ENCODE results near the gene NPRL2.
A peak's percentile ranks its signal among the peaks of the same experiment; 100 is the strongest.

Gene NPRL2

GRCh38 chr3:50356553-50356952 lies 6.0 kb upstream of the NPRL2 start:
- TF ChIP-seq, protein P1, sequence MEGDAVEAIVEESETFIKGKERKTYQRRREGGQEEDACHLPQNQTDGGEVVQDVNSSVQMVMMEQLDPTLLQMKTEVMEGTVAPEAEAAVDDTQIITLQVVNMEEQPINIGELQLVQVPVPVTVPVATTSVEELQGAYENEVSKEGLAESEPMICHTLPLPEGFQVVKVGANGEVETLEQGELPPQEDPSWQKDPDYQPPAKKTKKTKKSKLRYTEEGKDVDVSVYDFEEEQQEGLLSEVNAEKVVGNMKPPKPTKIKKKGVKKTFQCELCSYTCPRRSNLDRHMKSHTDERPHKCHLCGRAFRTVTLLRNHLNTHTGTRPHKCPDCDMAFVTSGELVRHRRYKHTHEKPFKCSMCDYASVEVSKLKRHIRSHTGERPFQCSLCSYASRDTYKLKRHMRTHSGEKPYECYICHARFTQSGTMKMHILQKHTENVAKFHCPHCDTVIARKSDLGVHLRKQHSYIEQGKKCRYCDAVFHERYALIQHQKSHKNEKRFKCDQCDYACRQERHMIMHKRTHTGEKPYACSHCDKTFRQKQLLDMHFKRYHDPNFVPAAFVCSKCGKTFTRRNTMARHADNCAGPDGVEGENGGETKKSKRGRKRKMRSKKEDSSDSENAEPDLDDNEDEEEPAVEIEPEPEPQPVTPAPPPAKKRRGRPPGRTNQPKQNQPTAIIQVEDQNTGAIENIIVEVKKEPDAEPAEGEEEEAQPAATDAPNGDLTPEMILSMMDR (IDR thresholded peaks at IDR 0.05; ENCODE audit: low read depth, low read length), result no peak
- H3K4me3 ChIP-seq (replicated peaks in 1 of 2; ENCODE audit: low read depth in 2 of 2, low read length in 2 of 2), result peak overlapping the region; percentile 88 to 94
- DNase-seq (ENCODE audit: low read depth in 2 of 2), result peak; percentile 44 to 49

GRCh38 chr3:50355829-50356552 lies 5.4 kb upstream of the NPRL2 start:
- H3K4me3 ChIP-seq (replicated peaks in 1 of 2; ENCODE audit: low read depth in 2 of 2, low read length in 2 of 2), result peak overlapping the region; percentile 88 to 94
- DNase-seq (ENCODE audit: low read depth in 2 of 2), result no peak
- TF ChIP-seq, protein P1 (IDR thresholded peaks at IDR 0.05; ENCODE audit: low read depth, low read length), result no peak

- TF ChIP-seq, protein P1 (IDR thresholded peaks at IDR 0.05; ENCODE audit: low read depth, low read length), result no peak
- H3K4me3 ChIP-seq (replicated peaks in 1 of 2; ENCODE audit: low read depth in 2 of 2, low read length in 2 of 2), result no peak overlapping the region
These were observed 4.3 kb upstream of the NPRL2 start for GRCh38 chr3:50354850-50355249.

GRCh38 chr3:50354186-50354764 lies 3.7 kb upstream of the NPRL2 start:
- TF ChIP-seq, protein P1 (IDR thresholded peaks at IDR 0.05; ENCODE audit: low read depth, low read length), result no peak
- no peak overlapping the region for H3K4me3 ChIP-seq (replicated peaks in 1 of 2; ENCODE audit: low read depth in 2 of 2, low read length in 2 of 2)
- DNase-seq (ENCODE audit: low read depth in 2 of 2), result no peak

More at GRCh38 chr3:50354850-50355249, 4.3 kb upstream of the NPRL2 start:
- no peak for DNase-seq (ENCODE audit: low read depth in 2 of 2)

DNA sequence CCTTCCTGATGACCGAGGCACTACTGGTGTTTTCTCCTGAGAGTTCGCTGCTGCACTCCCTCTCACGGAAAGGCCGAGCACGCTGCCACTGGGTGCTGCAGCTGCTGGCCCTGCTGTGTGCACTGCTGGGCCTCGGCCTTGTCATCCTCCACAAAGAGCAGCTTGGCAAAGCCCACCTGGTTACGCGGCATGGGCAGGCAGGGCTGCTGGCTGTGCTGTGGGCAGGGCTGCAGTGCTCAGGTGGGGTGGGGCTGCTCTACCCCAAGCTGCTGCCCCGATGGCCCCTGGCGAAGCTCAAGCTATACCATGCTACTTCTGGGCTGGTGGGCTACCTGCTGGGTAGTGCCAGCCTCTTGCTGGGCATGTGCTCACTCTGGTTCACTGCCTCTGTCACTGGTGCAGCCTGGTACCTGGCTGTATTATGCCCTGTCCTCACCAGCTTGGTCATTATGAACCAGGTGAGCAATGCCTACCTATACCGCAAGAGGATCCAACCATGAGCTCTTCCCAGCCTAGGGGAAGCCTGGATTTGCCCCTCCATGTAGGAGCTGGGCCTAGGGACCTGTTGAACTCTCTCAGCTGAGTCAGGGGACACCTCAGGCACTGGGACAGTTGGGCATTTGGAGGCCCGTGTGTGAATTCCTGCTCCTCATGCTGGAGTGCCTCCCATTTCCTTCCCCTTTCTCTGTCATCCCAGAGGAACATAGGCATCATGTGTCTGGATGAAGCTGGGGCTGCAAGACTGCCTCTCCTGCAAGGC lies 2.9 kb upstream of the NPRL2 start:
- TF ChIP-seq, protein P1 (IDR thresholded peaks at IDR 0.05; ENCODE audit: low read depth, low read length), result no peak
- H3K4me3 ChIP-seq (replicated peaks in 1 of 2; ENCODE audit: low read depth in 2 of 2, low read length in 2 of 2), result no peak overlapping the region

GRCh38 chr3:50352781-50353180 lies 2.2 kb upstream of the NPRL2 start:
- no peak overlapping the region for H3K4me3 ChIP-seq (replicated peaks in 1 of 2; ENCODE audit: low read depth in 2 of 2, low read length in 2 of 2)
- TF ChIP-seq, protein P1 (IDR thresholded peaks at IDR 0.05; ENCODE audit: low read depth, low read length), result peak; percentile 29
- peak in 1 of 2 donors; percentile 56 for DNase-seq (ENCODE audit: low read depth in 2 of 2)

More for the DNA sequence above, 2.9 kb upstream of the NPRL2 start:
- no peak for DNase-seq (ENCODE audit: low read depth in 2 of 2)

Measured in cardiac fibroblast (primary cell).